ENCODE results near the gene BTN1A1.

BTN1A1 gene

GRCh38 chr6:26473429-26473757, 26.7 kb upstream of the BTN1A1 start:
- peak overlapping the region; percentile 56 to 76 for H3K4me3 ChIP-seq (ENCODE audit: low read depth in 1 of 2, low read length in 1 of 2)
- H3K27me3 ChIP-seq = no peaks in the 10 kb centered on the region
- peaks cover 57 to 58% of the 10 kb centered on the region in 2 experiments for H3K4me1 ChIP-seq (ENCODE audit: control insufficient read depth in 1 of 2, insufficient read depth in 1 of 2, low read depth in 1 of 2, low read length in 1 of 2)
- H3K27ac ChIP-seq = peak overlapping the region; percentile 97
- no peak for TF ChIP-seq CTCF (IDR thresholded peaks at IDR 0.05)
- H3K9me3 ChIP-seq = no peaks in the 10 kb centered on the region
- peaks cover 25% of the 10 kb centered on the region for H3K36me3 ChIP-seq

GRCh38 chr6:26473758-26474438, 26.2 kb upstream of the BTN1A1 start:
- H3K36me3 ChIP-seq = peaks cover 20% of the 10 kb centered on the region
- H3K4me1 ChIP-seq (ENCODE audit: control insufficient read depth in 1 of 2, insufficient read depth in 1 of 2, low read depth in 1 of 2, low read length in 1 of 2) = peaks cover 62 to 63% of the 10 kb centered on the region in 2 experiments
- no peaks in the 10 kb centered on the region for H3K27me3 ChIP-seq
- peak overlapping the region; percentile 56 to 76 for H3K4me3 ChIP-seq (ENCODE audit: low read depth in 1 of 2, low read length in 1 of 2)
- no peaks in the 10 kb centered on the region for H3K9me3 ChIP-seq
- H3K27ac ChIP-seq = peak overlapping the region; percentile 97
- peak; percentile 6 for TF ChIP-seq CTCF (IDR thresholded peaks at IDR 0.05)

GRCh38 chr6:26474439-26474881, 25.6 kb upstream of the BTN1A1 start:
- TF ChIP-seq CTCF (IDR thresholded peaks at IDR 0.05) = no peak
- Histone ChIP-seq H3K27me3 (no peaks in the 10 kb centered on the region), H3K9me3 (no peaks in the 10 kb centered on the region), H3K27ac (peak overlapping the region; percentile 97), H3K36me3 (peaks cover 15% of the 10 kb centered on the region), H3K4me1 (ENCODE audit: control insufficient read depth in 1 of 2, insufficient read depth in 1 of 2, low read depth in 1 of 2, low read length in 1 of 2) (peaks cover 66 to 69% of the 10 kb centered on the region in 2 experiments), H3K4me3 (ENCODE audit: low read depth in 1 of 2, low read length in 1 of 2) (peak overlapping the region; percentile 56 to 76)

- Histone ChIP-seq H3K27ac (peak overlapping the region; percentile 97), H3K4me1 (ENCODE audit: control insufficient read depth in 1 of 2, insufficient read depth in 1 of 2, low read depth in 1 of 2, low read length in 1 of 2) (peaks cover 66 to 73% of the 10 kb centered on the region in 2 experiments), H3K27me3 (no peaks in the 10 kb centered on the region), H3K9me3 (no peaks in the 10 kb centered on the region), H3K4me3 (ENCODE audit: low read depth in 1 of 2, low read length in 1 of 2) (peak overlapping the region; percentile 4 to 35), H3K36me3 (no peaks in the 10 kb centered on the region)
- no peak for TF ChIP-seq CTCF (IDR thresholded peaks at IDR 0.05)
Observed at GRCh38 chr6:26475823-26476729, 24.0 kb upstream of the BTN1A1 start.

GRCh38 chr6:26476896-26477295, 23.2 kb upstream of the BTN1A1 start:
- peak overlapping the region; percentile 97 for H3K27ac ChIP-seq
- no peak for TF ChIP-seq CTCF (IDR thresholded peaks at IDR 0.05)
- H3K27me3 ChIP-seq = no peaks in the 10 kb centered on the region

More at GRCh38 chr6:26476896-26477295, 23.2 kb upstream of the BTN1A1 start:
- Histone ChIP-seq H3K36me3 (no peaks in the 10 kb centered on the region), H3K9me3 (no peaks in the 10 kb centered on the region), H3K4me3 (ENCODE audit: low read depth in 1 of 2, low read length in 1 of 2) (peak overlapping the region; percentile 4 to 35), H3K4me1 (ENCODE audit: control insufficient read depth in 1 of 2, insufficient read depth in 1 of 2, low read depth in 1 of 2, low read length in 1 of 2) (peaks cover 66 to 76% of the 10 kb centered on the region in 2 experiments)

Measured in neutrophil (primary cell).